NCI-H2227 (cell line): Measurements from ENCODE around the gene EIF1AY.
"Not testable (repeated sequence)": the region's sequence is repeated elsewhere in the genome, so short reads cannot be mapped to it uniquely, and the experiment has no call there.

Experiments used
- DNase-seq: peaks from one replicate; lab custom pipeline; 2025; ENCODE audit not compliant: unreplicated experiment; lab: John Stamatoyannopoulos, UW

The EIF1AY gene

GRCh38 chrY:20575531-20576121 is at the start of gene EIF1AY:
EIF1AY (plus strand) TSS chrY:20575776; CDS start chrY:20575872, 96 bp downstream.
- DNase-seq = no peak

- DNase-seq = no peak
Observed at GRCh38 chrY:20528435-20528834, 47.1 kb upstream of the EIF1AY start.

- no peak for DNase-seq
Observed at GRCh38 chrY:20538186-20538585, 37.4 kb upstream of the EIF1AY start.

- DNase-seq = no peak
Observed at GRCh38 chrY:20538933-20539332, 36.6 kb upstream of the EIF1AY start.

- no peak for DNase-seq
Observed at GRCh38 chrY:20544451-20544960, 31.1 kb upstream of the EIF1AY start.

GRCh38 chrY:20546071-20546470 is 29.5 kb upstream of the EIF1AY start:
- DNase-seq = no peak

- no peak for DNase-seq
Observed at GRCh38 chrY:20549289-20549688, 26.3 kb upstream of the EIF1AY start.

- DNase-seq = no peak
Observed at GRCh38 chrY:20551840-20552239, 23.7 kb upstream of the EIF1AY start.

GRCh38 chrY:20552764-20553323 is 22.7 kb upstream of the EIF1AY start:
- not testable (repeated sequence) for DNase-seq

- DNase-seq = no peak
Observed at GRCh38 chrY:20555820-20556219, 19.8 kb upstream of the EIF1AY start.

- no peak for DNase-seq
Observed at GRCh38 chrY:20558677-20559076, 16.9 kb upstream of the EIF1AY start.

GRCh38 chrY:20559873-20560512 is 15.6 kb upstream of the EIF1AY start:
- DNase-seq = no peak

- DNase-seq = no peak
Observed at GRCh38 chrY:20571306-20571705, 4.3 kb upstream of the EIF1AY start.

- no peak for DNase-seq
Observed at GRCh38 chrY:20576506-20576905, 930 bp downstream of the EIF1AY start.

GRCh38 chrY:20578206-20578605 is 2.6 kb downstream of the EIF1AY start:
- DNase-seq = no peak

- no peak for DNase-seq
Observed at GRCh38 chrY:20581687-20582086, 6.1 kb downstream of the EIF1AY start.

- DNase-seq = no peak
Observed at GRCh38 chrY:20586161-20586560, 10.6 kb downstream of the EIF1AY start.
